ENCODE measurements around the gene IFI6. TPM values are rescaled to one million over a fixed set of nuclear protein-coding genes. Genes with fewer than 3 reads are reported as not detected.

IFI6 gene
- total RNA-seq, 1 experiment from 2014 or later = 19.4 TPM

DNA sequence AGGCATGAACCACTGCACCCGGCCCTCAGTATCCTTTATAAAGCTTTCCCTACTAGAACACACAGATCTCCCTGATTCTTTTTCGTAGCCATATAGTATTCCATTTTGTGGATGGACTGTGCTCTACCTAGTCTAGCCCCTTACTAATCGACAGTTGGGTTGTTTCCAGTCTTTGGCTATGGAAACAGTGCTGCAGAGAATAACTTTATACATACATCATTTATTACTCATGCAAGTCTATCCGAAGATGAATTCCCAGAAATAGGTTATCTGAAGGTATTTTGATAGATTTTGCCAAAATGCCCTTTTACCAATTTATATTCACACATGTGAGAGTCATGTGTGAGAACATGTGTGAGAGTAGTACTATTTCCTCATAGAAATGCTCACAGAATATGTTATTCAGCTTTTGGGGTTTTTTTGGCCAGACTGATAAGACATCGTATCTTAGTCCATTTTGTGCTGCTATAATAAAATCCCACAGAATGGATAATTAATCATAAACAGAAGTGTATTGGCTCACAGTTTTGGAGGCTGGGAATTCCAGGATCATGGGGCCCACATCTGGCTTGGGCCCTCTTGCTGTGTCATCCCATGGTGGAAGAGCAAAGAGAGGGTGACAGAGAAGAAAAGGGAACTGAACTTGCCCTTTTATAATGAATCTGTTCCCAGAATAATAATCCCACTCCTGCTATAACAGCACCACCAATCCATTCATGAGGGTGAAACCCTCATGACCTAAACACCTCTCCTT lies 19.7 kb downstream of the IFI6 start:
- H3K27ac ChIP-seq (ENCODE audit: low read depth, low read length, poor library complexity, severe bottlenecking) = no peak overlapping the region
- ChIA-PET CTCF (no interaction called here), POLR2A (ENCODE audit: low non-redundant PET) (no interaction called here)
- peaks cover 9% of the 10 kb centered on the region for H3K4me1 ChIP-seq (ENCODE audit: insufficient read depth, low read length, poor library complexity, severe bottlenecking)
- no peaks in the 10 kb centered on the region for H3K36me3 ChIP-seq (ENCODE audit: insufficient read depth, low read length, poor library complexity, severe bottlenecking)
- no peak for DNase-seq (ENCODE audit: low spot score)
- intact Hi-C loops (cut with micrococcal nuclease; ENCODE audit: unreplicated experiment) = no loop called here
- TF ChIP-seq EZH2 (IDR thresholded peaks at IDR 0.05; ENCODE audit: borderline replicate concordance, low read depth, low read length, poor library complexity, severe bottlenecking) = no peak
- TF ChIP-seq, protein P1, sequence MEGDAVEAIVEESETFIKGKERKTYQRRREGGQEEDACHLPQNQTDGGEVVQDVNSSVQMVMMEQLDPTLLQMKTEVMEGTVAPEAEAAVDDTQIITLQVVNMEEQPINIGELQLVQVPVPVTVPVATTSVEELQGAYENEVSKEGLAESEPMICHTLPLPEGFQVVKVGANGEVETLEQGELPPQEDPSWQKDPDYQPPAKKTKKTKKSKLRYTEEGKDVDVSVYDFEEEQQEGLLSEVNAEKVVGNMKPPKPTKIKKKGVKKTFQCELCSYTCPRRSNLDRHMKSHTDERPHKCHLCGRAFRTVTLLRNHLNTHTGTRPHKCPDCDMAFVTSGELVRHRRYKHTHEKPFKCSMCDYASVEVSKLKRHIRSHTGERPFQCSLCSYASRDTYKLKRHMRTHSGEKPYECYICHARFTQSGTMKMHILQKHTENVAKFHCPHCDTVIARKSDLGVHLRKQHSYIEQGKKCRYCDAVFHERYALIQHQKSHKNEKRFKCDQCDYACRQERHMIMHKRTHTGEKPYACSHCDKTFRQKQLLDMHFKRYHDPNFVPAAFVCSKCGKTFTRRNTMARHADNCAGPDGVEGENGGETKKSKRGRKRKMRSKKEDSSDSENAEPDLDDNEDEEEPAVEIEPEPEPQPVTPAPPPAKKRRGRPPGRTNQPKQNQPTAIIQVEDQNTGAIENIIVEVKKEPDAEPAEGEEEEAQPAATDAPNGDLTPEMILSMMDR (conservative IDR thresholded peaks at IDR 0.05; ENCODE audit: low read depth, low read length) = no peak
- H3K27me3 ChIP-seq (replicated peaks; ENCODE audit: insufficient read depth, low read depth, low read length, poor library complexity) = no peaks in the 10 kb centered on the region
- H3K9me3 ChIP-seq (ENCODE audit: low read depth, low read length, poor library complexity, severe bottlenecking) = no peaks in the 10 kb centered on the region
- H3K4me3 ChIP-seq (ENCODE audit: low read depth, low read length, poor library complexity, severe bottlenecking) = no peak overlapping the region
- no TSS peak for BruUV-seq (replicated peaks)

DNA sequence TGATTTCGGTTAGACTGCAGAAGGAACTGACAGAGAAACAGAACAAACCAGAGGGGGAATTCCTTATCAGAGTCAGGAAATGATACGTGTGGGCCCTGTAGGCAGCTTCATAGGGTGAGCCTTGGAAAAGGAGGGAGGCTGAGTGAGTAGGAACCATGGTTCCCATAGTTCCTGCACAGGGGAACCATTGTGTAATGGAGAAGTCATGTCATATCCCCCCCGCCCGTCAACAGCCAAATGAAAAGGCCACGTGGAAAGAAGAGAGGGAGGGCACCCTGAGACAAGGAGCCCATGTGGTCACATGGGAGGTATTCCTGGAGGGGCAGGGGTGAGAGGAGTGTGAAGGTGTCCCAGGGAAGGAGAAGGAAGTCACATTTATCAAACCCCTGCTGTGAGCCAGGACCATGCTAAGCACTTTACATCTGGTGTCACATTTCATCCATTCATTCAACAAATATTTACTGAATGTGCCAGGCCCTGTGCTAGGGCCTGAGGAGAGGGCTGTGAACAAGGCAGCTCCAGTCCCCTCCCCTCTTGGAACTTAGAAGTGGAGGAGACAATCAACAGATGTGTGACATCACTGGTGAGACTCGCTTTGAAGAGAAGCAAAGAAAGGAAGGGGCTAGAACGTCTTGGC lies 21.3 kb downstream of the IFI6 start:
- BruUV-seq (replicated peaks) = no TSS peak
- H3K4me1 ChIP-seq (ENCODE audit: insufficient read depth, low read length, poor library complexity, severe bottlenecking) = peaks cover 9% of the 10 kb centered on the region
- H3K9me3 ChIP-seq (ENCODE audit: low read depth, low read length, poor library complexity, severe bottlenecking) = no peaks in the 10 kb centered on the region
- no peaks in the 10 kb centered on the region for H3K27me3 ChIP-seq (replicated peaks; ENCODE audit: insufficient read depth, low read depth, low read length, poor library complexity)
- no peak overlapping the region for H3K27ac ChIP-seq (ENCODE audit: low read depth, low read length, poor library complexity, severe bottlenecking)
- H3K36me3 ChIP-seq (ENCODE audit: insufficient read depth, low read length, poor library complexity, severe bottlenecking) = no peaks in the 10 kb centered on the region
- intact Hi-C loops (cut with micrococcal nuclease; ENCODE audit: unreplicated experiment) = no loop called here
- CTCF ChIA-PET = no interaction called here
- TF ChIP-seq, protein P1 (conservative IDR thresholded peaks at IDR 0.05; ENCODE audit: low read depth, low read length) = no peak
- TF ChIP-seq EZH2 (IDR thresholded peaks at IDR 0.05; ENCODE audit: borderline replicate concordance, low read depth, low read length, poor library complexity, severe bottlenecking) = no peak
- DNase-seq (ENCODE audit: low spot score) = peak; percentile 42
- POLR2A ChIA-PET (ENCODE audit: low non-redundant PET) = no interaction called here
- no peak overlapping the region for H3K4me3 ChIP-seq (ENCODE audit: low read depth, low read length, poor library complexity, severe bottlenecking)

DNA sequence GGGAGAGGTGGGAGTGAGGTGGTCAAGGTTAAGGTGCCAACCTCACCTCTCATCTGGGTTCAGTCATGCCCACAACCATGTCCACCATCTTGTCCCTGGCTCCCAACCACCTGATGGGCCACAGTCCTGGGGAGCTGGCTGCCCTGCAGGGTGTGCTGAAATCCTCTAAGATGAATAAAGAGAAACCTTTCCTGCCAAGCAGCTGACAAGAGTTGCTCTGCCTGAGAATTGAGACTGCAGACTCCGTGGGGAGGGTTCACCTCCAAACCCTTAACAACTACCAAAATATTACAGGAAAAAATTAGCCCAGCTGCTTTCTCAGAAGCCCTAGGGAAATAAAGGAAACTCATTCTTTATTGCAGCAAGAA lies 21.8 kb downstream of the IFI6 start:
- no peak for DNase-seq (ENCODE audit: low spot score)
- no peak overlapping the region for H3K27ac ChIP-seq (ENCODE audit: low read depth, low read length, poor library complexity, severe bottlenecking)
- H3K36me3 ChIP-seq (ENCODE audit: insufficient read depth, low read length, poor library complexity, severe bottlenecking) = no peaks in the 10 kb centered on the region
- POLR2A ChIA-PET (ENCODE audit: low non-redundant PET) = no interaction called here
- CTCF ChIA-PET = interaction anchor here (1.5 kb wide), 1 partner anchor 19 kb away, joined by 6 read pairs; no protein-coding TSS in a partner anchor
- intact Hi-C loops (cut with micrococcal nuclease; ENCODE audit: unreplicated experiment) = no loop called here
- no peaks in the 10 kb centered on the region for H3K9me3 ChIP-seq (ENCODE audit: low read depth, low read length, poor library complexity, severe bottlenecking)
- no peak overlapping the region for H3K4me3 ChIP-seq (ENCODE audit: low read depth, low read length, poor library complexity, severe bottlenecking)
- H3K27me3 ChIP-seq (replicated peaks; ENCODE audit: insufficient read depth, low read depth, low read length, poor library complexity) = no peaks in the 10 kb centered on the region
- TF ChIP-seq, protein P1 (conservative IDR thresholded peaks at IDR 0.05; ENCODE audit: low read depth, low read length) = no peak
- no peak for TF ChIP-seq EZH2 (IDR thresholded peaks at IDR 0.05; ENCODE audit: borderline replicate concordance, low read depth, low read length, poor library complexity, severe bottlenecking)
- H3K4me1 ChIP-seq (ENCODE audit: insufficient read depth, low read length, poor library complexity, severe bottlenecking) = peaks cover 9% of the 10 kb centered on the region
- no TSS peak for BruUV-seq (replicated peaks)
